SK-MEL-5 (cell line): ENCODE results near the gene CTNNB1. TPM values are rescaled to one million over a fixed set of nuclear protein-coding genes. Genes with fewer than 3 reads are reported as not detected.

Experiments used
- DNase-seq: peaks from one replicate; pipeline ENCODE4 v3.0.0-alpha.2; 2016; ENCODE audit warnings: low read depth, low spot score
- in situ Hi-C: cut with HindIII; loops from 2 replicates; pipeline ENCODE4 v1.10.0; 2016; ENCODE audit warnings: low sequenced_read_pairs, high pct_unique_total_duplicates, low pct_unique_long_range_greater_than_20kb
- total RNA-seq: library from RNA; depleted of rRNA; stranded (reverse); fragments of >200 nt; shearing (Covaris generic); gene quantifications from 2 replicates; pipeline ENCODE4 v1.2.3, GENCODE V29; 2014

The CTNNB1 gene
- total RNA-seq, 1 experiment from 2014 or later, result 2,887 TPM

DNA sequence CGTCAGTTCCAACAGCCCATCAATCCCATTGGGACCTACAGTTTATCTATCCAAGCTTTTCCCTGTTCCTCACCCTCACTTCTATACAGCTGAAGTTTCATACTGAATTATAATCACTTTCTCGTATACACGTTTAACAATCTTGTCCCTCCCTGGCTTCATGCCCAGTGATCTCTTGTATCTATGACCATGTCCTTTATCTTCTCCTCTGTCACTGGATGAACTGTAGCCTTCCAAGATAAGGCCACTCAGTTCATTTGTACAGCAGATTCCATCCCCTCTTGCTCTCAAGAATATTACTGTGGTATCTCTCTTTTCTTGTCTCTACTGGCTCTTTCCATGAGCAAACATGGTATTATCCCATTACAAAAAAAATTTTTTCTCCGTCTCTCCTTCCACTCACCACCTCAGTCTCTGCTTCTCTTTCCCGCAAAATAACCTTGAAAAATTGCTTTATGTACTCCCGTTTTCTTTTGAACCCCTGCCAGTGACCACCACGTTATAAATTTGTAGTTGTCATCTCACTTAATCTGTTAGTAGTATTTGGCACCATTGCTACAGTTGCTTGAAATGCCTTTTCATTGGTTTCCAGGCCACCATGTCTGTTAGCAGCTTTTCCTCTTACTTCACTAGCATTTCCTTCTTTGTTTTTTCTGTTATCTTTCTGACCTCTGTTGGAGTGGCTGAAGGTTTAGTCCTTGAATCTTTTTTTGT lies 9.4 kb downstream of the CTNNB1 start:
- in situ Hi-C loops, result no loop called here

GRCh38 chr3:41209646-41210045 lies 10.3 kb downstream of the CTNNB1 start:
- peak; percentile 72 for DNase-seq
- in situ Hi-C loops, result no loop called here

More for the DNA sequence above, 9.4 kb downstream of the CTNNB1 start:
- DNase-seq, result peak; percentile 41

- in situ Hi-C loops, result no loop called here
- DNase-seq, result peak; percentile 34
These were observed 11.7 kb downstream of the CTNNB1 start for GRCh38 chr3:41210966-41211365.

- in situ Hi-C loops, result no loop called here
These were observed 12.8 kb downstream of the CTNNB1 start for GRCh38 chr3:41212088-41212487.

DNA sequence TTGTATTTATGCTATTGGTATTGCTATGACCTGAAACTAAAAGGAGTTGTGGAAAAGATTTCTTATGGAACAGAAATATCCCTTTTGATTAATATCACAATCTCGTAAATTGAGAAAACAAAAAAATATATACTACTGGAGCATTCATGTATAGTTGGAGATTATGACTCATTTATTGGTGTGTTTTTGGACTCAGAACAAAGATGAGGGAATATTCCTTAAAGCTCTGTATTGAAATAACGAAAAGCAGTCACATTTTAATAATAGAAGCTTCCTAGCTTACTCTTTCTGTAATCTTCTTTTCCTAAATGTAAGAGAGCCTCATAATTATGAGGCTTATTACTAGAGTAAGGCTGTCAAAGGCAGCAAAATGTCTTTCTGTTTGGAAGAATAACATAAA lies 14.3 kb downstream of the CTNNB1 start:
- in situ Hi-C loops, result no loop called here
- DNase-seq, result no peak

More at GRCh38 chr3:41212088-41212487, 12.8 kb downstream of the CTNNB1 start:
- no peak for DNase-seq

GRCh38 chr3:41216422-41216821 lies 17.1 kb downstream of the CTNNB1 start:
- in situ Hi-C loops, result no loop called here

DNA sequence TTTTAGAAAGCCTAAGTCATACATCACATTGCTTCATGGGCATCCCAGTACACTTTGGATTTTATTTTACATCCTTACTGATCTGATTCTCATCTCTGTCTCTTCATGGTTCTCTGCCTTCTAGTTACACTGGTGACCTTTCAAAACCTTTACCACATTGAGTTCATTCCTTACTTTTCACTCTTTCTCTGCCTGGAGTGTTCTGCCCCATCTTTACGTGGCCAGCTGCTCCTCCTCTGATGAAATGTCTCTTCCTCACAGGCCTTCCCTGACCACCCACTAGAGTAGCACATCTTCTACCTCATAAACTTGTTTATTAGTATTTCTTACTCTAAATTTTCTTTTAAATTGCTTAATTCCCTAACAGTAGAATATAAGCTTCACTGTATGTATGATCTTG lies 17.7 kb downstream of the CTNNB1 start:
- no peak for DNase-seq
- in situ Hi-C loops, result no loop called here

More at GRCh38 chr3:41216422-41216821, 17.1 kb downstream of the CTNNB1 start:
- no peak for DNase-seq

GRCh38 chr3:41219424-41219823 lies 20.1 kb downstream of the CTNNB1 start:
- in situ Hi-C loops, result no loop called here
- no peak for DNase-seq

DNA sequence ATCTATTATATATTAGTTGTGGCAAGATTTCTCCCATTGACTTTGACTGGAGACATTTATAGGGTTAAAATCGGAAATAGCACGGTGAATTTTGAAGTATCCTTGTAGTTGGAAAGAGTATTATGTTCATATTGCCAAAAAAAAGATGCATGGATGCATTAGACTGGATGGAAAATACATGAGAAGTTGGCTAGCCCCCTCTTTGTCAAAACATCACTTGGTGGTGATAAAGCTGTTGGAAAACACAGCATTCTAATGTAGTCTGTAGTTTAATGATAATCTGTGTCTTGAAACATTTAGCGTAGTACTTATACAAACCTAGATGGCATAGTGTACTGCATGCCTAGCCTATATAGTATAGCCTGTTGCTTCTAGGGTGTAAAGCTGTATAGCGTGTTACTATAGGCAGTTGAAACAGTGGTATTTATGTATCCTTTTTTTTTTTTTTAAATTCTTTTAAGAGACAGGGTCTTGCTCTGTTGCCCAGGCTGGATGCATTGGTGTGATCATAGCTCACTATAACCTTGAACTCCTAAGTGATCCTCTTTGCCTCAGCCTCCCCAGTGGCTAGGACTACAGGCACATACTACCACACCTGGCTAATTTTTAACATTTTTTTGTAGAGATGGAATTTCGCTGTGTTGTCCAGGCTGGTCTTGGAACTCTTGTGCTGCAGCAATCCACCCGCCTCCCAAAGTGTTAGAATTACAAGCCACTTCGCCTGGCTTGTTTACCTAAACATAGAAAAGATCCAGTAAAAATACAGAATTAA lies 21.8 kb downstream of the CTNNB1 start:
- in situ Hi-C loops, result no loop called here
- no peak for DNase-seq

GRCh38 chr3:41222012-41222411 lies 22.7 kb downstream of the CTNNB1 start:
- in situ Hi-C loops, result no loop called here
- no peak for DNase-seq

DNA sequence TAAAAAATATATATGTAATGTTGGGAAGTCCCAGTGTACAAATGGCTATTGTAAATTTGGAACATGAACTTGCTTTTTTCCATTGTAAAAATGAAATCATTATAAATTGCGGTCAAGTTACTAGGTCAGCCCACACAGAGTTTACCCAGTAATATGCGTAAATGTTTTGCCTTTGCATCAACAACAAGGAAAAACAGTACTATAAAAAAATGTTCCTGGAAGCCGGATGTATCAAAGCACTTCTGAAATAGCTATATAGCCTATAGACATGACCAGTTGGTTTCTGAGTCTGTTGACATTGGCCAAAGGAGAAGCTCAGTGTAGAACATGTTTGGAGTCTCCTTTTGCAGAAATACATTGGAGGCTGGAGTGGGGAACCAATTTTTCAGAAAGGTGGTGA lies 23.2 kb downstream of the CTNNB1 start:
- no peak for DNase-seq
- in situ Hi-C loops, result no loop called here

DNA sequence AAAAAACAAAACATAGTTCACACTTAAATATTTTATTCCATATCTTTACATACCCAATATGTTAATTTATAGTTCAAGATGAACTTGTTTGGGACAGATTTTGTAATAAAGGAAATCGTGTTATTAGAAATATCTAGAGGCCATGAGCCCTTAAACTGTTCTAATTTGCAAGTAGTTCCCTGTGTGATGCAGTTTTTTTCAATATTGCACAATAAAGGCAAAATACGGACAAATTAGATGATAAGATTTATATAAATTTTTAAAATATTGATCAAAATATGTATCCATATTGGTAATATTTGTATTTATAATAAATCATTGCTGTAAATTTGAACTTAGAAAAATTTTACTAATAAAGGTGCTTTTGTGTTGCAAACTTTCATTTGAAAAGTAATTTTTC lies 23.8 kb downstream of the CTNNB1 start:
- in situ Hi-C loops, result no loop called here
- no peak for DNase-seq

DNA sequence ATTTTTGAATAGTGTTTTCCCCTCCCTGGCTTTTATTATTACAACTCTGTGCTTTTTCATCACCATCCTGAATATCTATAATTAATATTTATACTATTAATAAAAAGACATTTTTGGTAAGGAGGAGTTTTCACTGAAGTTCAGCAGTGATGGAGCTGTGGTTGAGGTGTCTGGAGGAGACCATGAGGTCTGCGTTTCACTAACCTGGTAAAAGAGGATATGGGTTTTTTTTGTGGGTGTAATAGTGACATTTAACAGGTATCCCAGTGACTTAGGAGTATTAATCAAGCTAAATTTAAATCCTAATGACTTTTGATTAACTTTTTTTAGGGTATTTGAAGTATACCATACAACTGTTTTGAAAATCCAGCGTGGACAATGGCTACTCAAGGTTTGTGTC lies 24.4 kb downstream of the CTNNB1 start:
- in situ Hi-C loops, result no loop called here
- DNase-seq, result no peak

- in situ Hi-C loops, result no loop called here
These were observed 25.0 kb downstream of the CTNNB1 start for GRCh38 chr3:41224120-41224806.

GRCh38 chr3:41234823-41235721 lies 35.8 kb downstream of the CTNNB1 start:
- in situ Hi-C loops, result loop anchor here (25.0 kb wide), 1 partner anchor 648 kb away; no protein-coding TSS in a partner anchor
- DNase-seq, result peak; percentile 77

More at GRCh38 chr3:41224120-41224806, 25.0 kb downstream of the CTNNB1 start:
- DNase-seq, result no peak

- no peak for DNase-seq
- in situ Hi-C loops, result loop anchor here (25.0 kb wide), 1 partner anchor 649 kb away; no protein-coding TSS in a partner anchor
These were observed 36.9 kb downstream of the CTNNB1 start for GRCh38 chr3:41236228-41236627.

DNA sequence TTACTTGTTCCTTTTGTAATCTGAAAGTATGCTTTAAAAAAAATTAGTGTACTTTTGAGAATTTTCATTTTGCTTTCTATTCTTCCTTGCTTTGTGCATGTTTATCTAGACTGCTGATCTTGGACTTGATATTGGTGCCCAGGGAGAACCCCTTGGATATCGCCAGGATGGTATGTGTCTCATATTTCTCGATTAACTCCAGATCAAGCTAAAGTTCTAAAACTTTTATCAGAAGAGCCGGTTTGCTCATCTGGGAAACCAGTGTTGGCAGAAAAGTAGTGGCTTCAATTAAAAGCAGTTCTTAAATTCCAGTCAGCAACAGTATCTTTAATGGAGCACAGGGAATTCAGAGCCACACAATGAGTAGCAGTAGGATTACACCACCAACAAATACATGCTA lies 38.6 kb downstream of the CTNNB1 start:
- in situ Hi-C loops, result loop anchor here (25.0 kb wide), 1 partner anchor 651 kb away; no protein-coding TSS in a partner anchor
- DNase-seq, result no peak
